Urothelium cell line (cell line): ENCODE data around the gene ANGPT4.

Experiments used
- DNase-seq: peaks from one replicate; pipeline ENCODE4 v3.0.0; 2011; ENCODE audit warnings: low spot score, mixed read lengths
- FAIRE-seq: peaks from 2 replicates; lab custom pipeline; 2011; peaks lifted over from hg19 to GRCh38; lab: Jason Lieb, UNC

ANGPT4 gene

DNA sequence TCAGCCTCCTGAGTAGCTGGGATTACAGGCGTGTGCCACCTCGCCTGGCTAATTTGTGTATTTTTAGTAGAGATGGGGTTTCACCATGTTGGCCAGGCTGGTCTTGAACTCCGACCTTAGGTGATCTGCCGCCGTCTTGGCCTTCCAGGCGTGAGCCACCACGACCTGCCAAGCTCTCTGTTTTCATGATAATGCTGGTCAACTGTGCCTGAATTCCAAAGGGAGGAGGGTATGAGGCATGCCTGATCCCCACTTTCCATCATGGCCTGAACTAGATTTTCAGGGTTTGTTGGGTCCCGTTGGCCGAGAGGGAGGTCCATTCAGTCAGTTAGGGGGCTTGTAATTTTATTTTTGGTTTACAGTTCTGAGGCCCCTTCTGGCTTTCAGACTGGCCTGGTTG is 28.0 kb upstream of the ANGPT4 start:
- no peak for DNase-seq
- no peak for FAIRE-seq

DNA sequence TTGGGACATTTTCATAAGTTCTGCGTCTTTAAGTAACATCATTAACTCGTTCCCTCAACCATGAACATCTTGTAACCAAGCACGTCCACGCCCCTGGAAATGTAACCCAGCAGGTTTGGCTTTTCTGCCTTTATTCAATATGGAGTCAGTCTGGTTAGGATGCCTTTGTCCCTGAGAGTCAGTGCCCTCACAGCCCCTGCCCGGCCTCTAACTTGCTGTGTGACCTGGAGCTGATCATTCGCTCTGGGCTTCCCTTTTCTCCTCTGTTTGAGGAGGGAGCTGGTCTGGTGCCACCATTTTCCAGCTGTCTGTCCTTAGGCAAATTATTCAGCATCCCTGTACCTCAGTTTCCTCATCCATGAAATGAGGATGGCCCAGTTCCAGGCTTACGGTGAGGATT is 26.5 kb upstream of the ANGPT4 start:
- FAIRE-seq = no peak
- no peak for DNase-seq

DNA sequence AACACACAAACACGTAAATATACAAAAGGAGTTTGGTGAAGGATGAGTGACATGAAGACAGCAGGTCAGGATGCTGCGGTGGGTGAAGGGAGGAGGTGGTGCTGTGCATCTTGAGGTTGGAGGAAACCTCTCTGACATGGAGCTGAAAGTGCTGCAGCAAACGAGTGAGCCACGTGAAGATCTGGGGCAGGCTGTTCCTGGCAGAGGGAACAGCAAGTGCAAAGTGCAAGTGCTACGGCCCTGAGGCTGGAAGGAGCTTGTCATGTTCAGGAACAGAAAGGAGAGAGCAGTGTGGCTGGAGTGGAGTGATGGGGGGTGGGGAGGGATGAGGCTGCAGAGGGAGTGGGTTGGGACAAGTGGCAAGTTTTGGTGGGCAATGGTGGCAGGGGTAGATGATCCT is 24.8 kb upstream of the ANGPT4 start:
- FAIRE-seq = no peak

DNA sequence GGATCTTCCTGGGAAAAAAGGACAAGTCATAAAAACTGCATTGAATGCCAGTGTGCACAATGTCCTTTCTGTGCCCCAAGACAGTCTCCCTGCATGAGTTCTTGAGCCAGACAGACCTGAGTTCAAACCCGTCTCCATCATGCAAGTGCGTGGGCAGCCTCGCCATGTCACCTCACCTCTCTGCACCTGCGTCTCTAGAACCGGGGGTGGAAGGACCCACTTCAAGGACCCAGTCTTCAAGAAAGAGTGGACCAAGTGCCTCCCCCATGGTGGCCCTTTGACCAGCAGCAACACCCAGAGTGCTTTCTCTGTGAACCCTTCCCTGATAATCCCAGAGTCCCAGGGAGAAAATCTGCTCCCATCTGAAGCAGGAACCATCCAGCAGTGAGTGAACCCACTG is 23.5 kb upstream of the ANGPT4 start:
- no peak for FAIRE-seq
- no peak for DNase-seq

More for the DNA sequence above, 24.8 kb upstream of the ANGPT4 start:
- no peak for DNase-seq

DNA sequence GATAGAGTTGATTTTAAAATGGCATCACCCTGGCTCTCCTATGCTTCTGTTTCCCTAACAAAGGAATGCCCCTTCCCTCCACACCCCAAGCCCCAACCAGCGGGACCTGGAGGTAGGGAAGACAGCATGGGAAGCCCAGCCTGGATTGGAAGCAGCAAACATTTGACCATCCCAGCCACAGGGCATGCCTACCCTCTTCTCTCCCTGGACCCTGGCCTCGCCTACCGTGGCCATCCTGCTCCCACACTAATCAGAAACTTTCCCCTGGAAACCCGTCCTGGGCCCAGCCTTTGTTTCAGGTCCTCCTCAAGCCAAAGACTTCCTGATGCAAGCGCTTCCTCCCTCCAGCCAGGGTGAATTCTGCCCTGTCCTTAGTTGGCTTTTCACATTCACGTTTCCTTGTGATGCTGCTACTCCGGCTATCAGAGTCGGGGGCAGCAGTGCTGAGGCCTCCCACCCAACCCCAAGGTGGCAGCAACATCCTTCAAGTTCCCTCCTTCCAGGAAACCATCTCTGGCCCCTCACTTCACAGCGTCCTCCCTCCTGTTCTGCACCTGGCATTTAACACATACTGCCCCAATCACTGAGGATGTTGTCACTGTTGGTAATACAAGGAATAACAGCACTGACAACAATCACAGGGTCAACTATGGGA is 18.2 kb upstream of the ANGPT4 start:
- no peak for DNase-seq
- no peak for FAIRE-seq

DNA sequence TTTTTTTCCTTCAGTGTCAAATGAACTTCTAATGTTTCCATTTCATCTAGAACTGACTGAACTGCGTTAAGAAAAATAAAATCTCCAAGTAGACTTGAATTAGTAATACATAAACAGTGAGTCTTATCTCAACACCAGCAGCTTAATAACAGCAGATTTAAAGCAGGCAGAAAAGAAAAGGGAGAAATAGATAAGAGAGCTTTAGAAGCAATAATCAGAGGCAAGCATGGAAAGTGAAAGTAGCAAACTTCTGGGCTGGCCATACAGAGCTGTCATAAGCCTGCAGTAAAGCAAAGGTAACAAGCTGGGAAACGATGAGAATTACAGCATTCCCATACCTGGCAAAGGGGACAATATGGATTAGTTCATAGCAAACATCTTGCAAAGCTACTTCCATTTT is 16.9 kb upstream of the ANGPT4 start:
- FAIRE-seq = no peak
- DNase-seq = no peak

DNA sequence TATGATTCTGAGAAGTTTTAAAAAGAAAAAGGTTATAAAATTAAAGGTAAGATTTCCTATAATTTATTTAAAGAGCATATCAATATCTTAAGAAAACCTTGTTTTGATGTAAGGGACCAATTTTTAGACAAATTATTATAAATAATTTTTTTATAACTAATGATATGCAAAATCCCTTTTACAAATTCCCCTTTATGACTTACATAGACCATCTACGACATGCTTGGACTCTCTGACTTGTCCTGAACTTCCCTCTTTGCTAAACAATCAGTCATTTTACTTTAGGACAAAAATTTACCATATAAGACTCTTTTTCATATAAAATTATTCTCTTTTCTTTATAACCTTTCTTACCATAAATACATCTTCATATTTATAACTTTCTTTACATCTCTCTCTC is 15.3 kb upstream of the ANGPT4 start:
- FAIRE-seq = no peak
- no peak for DNase-seq

DNA sequence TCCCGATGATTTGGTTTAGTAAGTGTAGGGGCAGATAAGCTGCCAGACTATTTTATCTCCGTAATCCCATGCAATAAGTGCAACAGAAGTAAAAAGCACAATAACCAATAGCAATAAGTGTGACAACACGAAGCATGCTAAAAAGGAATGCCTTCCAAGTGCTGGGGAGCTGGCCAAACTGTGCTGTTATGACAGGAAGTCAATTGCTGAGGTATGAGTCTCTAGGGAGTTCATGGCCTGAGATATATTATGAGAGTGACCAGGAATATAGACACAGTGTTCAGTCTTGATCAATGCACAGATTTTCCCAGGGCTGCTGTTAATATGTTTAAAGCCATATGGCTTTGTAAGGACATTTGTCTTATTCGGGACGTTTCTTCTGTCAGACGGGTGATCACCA is 10.5 kb upstream of the ANGPT4 start:
- FAIRE-seq (no peak), DNase-seq (no peak)

DNA sequence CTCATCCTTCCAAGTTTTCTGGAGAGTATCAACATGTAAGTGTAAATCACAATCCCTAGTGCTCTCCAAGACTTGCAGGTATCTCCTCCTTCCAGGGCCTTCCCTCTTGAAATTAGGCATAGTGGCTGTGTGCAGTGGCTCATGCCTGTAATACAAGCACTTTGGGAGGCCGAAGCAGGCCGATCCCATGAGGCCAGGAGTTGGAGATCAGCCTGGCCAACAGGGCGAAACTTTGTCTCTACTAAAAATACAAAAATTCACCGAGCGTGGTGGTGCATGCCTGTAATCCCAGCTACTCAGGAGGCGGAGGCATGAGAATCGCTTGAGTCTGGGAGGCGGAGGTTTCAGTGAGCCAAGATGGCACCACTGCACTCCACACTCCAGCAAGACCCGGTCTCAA is 9.4 kb upstream of the ANGPT4 start:
- DNase-seq (no peak), FAIRE-seq (no peak)

DNA sequence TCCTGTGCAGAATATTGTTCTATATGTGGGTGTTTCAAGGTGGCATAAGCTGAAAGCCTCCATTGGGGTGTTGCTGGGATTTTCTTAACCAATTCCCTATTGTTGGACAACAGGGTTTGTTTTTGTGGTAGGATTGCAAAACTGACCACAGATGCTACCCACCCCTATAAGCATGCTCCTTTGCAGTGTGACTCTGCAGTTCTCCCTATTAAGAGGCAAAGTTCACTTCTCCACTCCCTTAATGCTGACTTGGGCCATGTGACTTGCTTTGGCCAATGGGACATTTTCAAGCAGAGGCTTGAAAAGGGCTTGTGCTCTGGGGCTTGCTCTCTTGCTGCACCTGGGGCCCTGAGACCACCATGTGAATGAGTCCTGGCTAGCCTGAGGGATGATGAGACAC is 8.5 kb upstream of the ANGPT4 start:
- DNase-seq = no peak
- FAIRE-seq = no peak

DNA sequence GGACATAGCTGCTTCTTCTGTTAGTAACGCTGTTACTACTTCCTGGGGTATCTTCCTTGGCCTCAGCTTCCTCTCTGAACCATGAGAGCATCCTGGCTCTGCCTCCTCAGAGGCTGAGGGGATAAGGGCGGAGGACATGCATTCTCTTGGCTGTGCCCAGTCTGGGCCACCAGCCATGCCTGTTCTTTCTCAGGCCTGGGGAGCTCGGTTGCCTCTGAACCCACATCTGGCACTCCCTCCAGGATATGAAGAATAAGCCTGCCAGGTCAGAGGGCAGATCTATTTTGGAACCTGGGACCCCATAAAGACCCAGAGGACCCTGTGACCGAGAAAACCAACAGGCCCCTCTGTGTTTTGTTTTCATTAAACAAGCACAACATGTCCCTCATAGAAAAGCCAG is 6.6 kb upstream of the ANGPT4 start:
- DNase-seq = no peak
- no peak for FAIRE-seq

DNA sequence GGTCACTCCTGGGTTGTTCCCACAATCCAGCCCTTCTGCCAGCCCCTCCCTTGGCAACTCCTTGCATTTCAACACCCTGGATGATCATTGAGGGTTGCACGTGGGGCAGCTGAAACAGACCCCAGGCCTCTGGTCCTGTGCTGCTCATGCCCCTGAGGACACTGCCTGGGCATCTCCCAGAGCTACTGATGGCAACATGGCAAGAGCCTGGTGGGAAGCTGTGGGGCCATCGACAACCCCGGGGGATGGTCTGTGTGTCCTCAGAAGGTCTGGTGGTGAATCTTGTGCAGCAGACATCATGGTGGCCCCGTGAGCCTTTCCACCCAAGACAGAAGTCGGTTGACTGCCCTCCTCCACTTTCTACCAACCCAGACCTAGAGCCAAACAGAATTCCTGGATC is 4.9 kb upstream of the ANGPT4 start:
- DNase-seq (no peak), FAIRE-seq (no peak)

DNA sequence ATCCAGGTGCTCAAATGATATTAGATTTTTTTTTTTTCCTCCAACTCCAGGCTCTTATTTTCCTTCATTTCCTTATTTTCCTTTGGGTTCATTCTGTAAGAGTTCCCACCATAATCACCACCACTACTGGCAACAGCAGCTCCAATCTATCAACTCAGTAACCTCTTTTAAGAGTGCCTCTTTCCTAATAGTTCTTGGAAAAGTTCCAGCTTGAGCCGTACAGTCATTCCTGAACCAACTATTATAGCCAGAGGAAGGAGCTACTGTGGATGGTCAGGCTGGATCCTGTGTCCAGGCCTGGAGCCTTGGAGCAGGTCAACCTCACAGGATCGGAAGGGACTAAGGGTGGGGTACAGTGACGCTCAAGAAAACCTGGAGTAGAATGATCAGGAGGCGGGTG is 4.2 kb upstream of the ANGPT4 start:
- DNase-seq (no peak), FAIRE-seq (no peak)

DNA sequence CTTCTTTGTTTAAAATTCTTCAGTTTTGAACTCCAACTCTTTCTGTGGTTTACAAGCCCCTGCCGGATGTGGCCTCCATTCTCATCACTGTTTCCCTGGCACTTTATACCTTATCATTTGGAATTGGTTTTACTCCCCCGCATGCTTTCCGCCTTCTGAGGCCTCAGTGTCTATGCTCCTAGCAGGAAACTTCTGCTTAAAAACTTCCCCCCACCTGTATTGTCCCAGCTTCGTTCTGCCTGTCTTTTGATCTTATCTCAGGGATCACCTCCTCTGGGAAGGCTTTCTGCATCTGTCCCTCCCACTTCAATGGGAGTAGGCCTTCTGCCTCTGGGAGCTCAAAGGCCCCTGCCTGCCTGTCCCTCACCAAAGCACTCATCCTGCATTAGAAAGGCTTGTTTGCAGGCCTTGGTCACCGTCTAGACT is 3.4 kb upstream of the ANGPT4 start:
- peak; percentile 63 for DNase-seq
- no peak for FAIRE-seq

DNA sequence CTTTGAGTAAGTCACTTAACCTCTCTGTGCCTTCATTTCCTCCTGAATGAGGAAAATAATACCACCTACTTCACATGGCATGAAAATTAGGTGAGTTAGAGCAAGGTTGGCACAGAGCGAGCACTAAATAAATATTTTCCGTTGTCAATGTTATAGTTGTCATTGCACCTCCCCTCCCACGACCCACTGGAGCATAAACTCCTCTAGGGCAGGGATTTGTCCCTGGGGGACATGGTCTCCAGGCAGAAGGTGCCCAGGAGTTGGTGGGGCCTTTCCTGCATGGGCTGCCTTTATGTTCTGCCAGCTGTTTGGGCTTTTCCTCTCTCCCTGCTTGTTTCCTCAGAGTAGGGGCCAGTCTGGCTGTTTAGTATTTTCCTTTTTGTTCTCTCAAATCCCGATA is 1.3 kb upstream of the ANGPT4 start:
- no peak for DNase-seq
- FAIRE-seq = no peak

DNA sequence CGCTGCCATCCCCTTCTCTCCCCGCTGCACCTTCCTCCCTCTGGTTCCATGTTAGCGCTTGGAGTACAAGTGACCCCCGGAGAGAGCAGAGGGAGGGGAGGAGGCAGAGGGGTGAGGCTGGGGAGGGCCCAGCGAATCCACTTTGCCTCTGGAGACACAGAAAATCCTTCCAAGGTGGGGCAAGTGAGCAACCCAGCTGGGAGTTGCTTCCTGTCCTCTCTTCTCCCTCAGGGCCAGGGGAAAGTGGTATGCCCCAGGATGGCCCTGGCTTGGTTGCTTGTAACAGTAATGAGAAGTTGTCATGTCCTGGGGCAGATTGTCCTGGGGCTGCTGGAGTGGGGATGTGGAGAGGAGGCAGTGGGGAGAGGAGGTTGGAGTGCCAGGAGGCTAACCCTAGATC is 691 bp upstream of the ANGPT4 start:
- DNase-seq = no peak
- FAIRE-seq = no peak

DNA sequence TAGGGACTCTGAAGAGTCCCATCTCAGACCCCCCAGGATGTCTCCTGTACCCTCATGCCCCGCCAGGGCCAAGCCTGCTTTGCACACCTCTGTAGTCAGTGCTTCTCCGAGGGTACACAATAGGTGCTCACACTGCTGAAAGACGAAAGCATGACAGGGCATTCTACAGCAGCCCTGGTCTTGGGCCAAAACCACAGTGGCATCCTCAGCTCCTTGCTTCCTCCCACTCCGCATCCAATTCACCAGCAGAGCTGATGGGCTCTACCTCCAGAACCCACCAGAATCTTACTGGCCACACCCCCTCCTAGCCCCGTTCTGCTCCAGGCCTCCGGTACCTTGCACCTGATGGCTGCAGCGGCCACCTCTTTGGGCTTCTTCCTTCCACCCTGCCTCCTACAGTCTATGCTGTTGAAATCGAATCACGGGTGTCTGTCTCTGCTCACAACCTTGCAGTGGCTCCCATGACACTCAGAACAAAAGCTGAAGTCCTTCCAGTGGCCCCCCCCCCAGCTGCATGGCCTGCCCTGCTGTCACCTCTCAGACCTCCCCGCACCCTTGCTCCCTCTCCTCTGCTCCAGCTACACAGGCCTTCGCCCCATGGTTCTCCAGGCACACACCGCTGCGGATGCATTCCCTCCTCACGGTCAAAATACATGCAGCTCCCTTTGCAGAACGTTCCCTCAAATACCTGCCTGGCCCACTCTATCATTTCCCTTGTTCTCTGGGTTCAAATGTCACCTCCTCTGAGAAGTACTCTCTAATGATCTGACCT is 1.2 kb downstream of the ANGPT4 start:
- FAIRE-seq (peak; percentile 53), DNase-seq (peak; percentile 72)

DNA sequence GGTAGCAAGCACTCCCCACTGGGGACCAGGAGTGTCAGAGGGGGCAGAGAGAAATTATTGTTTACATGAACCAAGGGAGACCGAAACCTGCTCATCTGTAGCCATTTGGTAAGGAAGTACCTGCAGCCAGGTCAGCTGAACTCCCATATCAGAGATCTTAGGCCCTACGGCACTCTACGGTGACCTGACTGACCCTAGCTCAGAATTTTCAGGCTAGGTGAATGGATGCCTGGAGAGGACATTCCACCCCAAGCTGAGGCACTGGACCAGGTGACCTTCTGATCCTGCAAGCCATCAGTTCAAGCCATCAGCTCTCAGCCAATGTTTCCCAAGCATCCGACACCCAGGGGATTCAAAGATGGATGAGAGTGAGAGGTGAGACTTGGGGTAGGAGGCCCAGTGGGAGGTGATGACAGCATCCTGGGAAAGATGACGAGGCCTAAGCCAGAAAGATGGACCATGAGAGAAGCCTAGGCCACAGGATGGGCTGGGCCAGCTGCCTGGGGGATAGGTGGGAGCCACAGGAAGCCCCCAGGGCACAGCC is 2.8 kb downstream of the ANGPT4 start:
- DNase-seq (no peak), FAIRE-seq (no peak)

DNA sequence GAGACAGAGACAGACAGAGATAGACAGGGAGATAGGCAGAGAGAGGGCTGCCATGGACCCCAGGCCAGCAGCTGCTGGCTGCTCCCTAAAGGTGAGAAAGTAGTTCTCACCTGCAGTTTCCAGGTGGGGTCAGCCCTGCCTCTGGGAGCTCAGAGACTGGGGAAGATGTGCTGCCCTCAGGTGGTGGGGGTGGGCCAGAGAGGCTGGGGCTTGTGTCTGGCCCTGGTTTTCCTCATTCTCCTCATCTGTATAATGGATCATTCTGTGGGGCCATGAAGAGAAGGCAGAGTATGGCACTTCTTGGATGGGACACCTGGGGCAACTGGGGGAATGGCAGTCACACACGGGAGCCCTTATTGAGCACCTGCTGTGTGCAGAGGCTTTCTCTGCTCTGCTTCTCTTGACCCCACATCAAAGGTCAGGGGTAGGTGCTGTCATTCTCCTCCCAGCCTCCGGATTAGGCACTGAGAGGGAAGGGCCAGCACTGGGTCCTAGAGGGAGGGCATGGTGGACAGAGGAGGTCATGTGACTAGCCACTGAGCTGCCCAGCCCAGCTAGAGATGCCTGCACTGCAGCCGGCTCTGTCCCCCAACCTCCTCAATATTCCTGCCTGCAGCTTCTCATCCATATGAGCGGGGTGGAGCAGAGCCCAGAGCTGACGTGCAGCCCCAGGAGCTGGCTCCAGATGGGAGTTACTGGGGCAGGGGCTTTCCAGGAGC is 4.1 kb downstream of the ANGPT4 start:
- DNase-seq (no peak), FAIRE-seq (no peak)

DNA sequence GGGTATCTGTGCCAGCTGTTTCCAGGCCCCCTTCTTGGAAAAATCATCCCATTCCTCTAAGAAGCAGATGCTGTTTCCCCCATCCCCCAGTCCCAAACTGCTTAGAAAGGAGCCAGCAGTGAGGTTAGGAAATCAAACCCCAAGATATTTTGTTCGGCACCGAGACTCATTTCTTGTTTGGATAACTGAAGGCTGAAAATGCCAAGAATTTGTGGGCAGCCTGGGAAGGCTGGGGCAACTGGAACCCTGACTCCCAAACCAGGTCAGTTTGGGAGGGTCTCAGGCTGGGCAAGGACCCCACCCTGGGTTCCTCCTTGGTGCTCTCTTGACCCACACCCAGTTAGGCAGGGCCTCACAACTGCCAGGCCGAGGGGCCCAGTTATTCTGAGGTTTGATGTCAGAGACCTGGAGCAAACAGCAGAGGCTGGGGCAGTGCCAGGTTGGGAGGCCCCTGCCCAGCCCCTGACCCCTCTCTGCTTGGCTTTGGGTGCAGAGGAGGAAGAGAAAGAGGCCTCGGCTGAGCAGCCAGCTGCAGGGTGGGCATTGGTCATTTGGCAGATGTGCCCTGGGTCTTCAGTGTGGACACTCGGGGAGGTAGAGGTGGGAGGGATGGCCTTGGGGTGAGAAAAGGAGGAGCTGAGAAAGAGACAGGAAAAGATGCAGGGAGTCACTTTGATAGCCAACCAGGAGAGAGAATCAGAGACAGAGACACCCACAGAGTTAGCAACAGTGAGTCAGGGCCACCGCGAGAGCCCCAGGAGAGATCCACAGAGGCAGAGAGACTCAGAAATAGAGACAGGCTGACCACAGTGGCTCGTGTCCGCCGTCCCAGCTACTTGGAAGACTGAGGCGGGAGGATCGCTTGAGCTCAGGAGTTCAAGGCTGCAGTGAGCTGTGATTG is 5.0 kb downstream of the ANGPT4 start:
- no peak for DNase-seq
- no peak for FAIRE-seq
